OCI-LY7 (cell line): ENCODE measurements around the gene OAF.

Experiments
- CTCF ChIP-seq: fragments of 200-600 bp; sonication (generic); conservative IDR thresholded peaks from 2 replicates; pipeline ENCODE4 v1.5.1; 2014; ENCODE audit warnings: mild to moderate bottlenecking, antibody characterized with exemption, low read length, moderate library complexity, mixed read lengths
- EZH2phosphoT487 ChIP-seq: fragments of 200-600 bp; sonication (generic); IDR thresholded peaks from 2 replicates; pipeline ENCODE4 v1.6.1; 2018; ENCODE audit warnings: low read depth, borderline replicate concordance, mild to moderate bottlenecking, mixed run types, antibody characterized with exemption, low read length, moderate library complexity, mixed read lengths

GRCh38 chr11:120195601-120196320 is 15.1 kb upstream of the OAF start:
- TF ChIP-seq CTCF (no peak), EZH2phosphoT487 (no peak)
